Measurements from ENCODE around the gene SIRT1. TPM values are rescaled to one million over a fixed set of nuclear protein-coding genes. Genes with fewer than 3 reads are reported as not detected.

The SIRT1 gene
- total RNA-seq, 1 donor from 2014 or later = 11.8 TPM

- Mint-ChIP-seq H3K27me3 (ENCODE audit: low read depth, unreplicated experiment) (no peaks in the 10 kb centered on the region), H3K9me3 (ENCODE audit: unreplicated experiment) (no peaks in the 10 kb centered on the region), H3K4me1 (ENCODE audit: low read depth, unreplicated experiment) (peaks cover 4% of the 10 kb centered on the region), H3K4me3 (ENCODE audit: unreplicated experiment) (no peak overlapping the region), H3K27ac (ENCODE audit: unreplicated experiment) (no peak overlapping the region), H3K36me3 (ENCODE audit: low read depth, unreplicated experiment) (peaks cover 14% of the 10 kb centered on the region)
- no peak overlapping the region for H3K9ac ChIP-seq (ENCODE audit: low read length)
- FAIRE-seq (no peak), DNase-seq (ENCODE audit: low read depth) (no peak)
- H3K9me3 ChIP-seq (ENCODE audit: insufficient read depth, low read depth, low read length) = no peaks in the 10 kb centered on the region
- no peaks in the 10 kb centered on the region for H3K27me3 ChIP-seq (ENCODE audit: insufficient read depth, low read length)
- H3K27ac ChIP-seq (ENCODE audit: low read depth, low read length) = no peak overlapping the region
- H3K4me1 ChIP-seq (ENCODE audit: insufficient read depth, low read length) = no peaks in the 10 kb centered on the region
- H4K20me1 ChIP-seq (ENCODE audit: insufficient read depth, low read length) = no peaks in the 10 kb centered on the region
- peaks cover 35% of the 10 kb centered on the region for H3K36me3 ChIP-seq (ENCODE audit: insufficient read depth, low read length)
- peaks cover 2% of the 10 kb centered on the region for H3K79me2 ChIP-seq (ENCODE audit: insufficient read depth, low read length)
- no peak overlapping the region for H2AFZ ChIP-seq (ENCODE audit: low read depth, low read length)
- H3K4me2 ChIP-seq (ENCODE audit: low read length) = no peak overlapping the region
- H3K4me3 ChIP-seq (ENCODE audit: insufficient read depth, low read depth, low read length) = no peak overlapping the region
- TF ChIP-seq, protein P1, sequence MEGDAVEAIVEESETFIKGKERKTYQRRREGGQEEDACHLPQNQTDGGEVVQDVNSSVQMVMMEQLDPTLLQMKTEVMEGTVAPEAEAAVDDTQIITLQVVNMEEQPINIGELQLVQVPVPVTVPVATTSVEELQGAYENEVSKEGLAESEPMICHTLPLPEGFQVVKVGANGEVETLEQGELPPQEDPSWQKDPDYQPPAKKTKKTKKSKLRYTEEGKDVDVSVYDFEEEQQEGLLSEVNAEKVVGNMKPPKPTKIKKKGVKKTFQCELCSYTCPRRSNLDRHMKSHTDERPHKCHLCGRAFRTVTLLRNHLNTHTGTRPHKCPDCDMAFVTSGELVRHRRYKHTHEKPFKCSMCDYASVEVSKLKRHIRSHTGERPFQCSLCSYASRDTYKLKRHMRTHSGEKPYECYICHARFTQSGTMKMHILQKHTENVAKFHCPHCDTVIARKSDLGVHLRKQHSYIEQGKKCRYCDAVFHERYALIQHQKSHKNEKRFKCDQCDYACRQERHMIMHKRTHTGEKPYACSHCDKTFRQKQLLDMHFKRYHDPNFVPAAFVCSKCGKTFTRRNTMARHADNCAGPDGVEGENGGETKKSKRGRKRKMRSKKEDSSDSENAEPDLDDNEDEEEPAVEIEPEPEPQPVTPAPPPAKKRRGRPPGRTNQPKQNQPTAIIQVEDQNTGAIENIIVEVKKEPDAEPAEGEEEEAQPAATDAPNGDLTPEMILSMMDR (IDR thresholded peaks at IDR 0.05; ENCODE audit: insufficient read depth, low read depth, low read length) = no peak
- no peak for TF ChIP-seq EZH2 (IDR thresholded peaks at IDR 0.05; ENCODE audit: insufficient read depth, low read length)
Measured at GRCh38 chr10:67933199-67933598, 48.7 kb downstream of the SIRT1 start.

- H3K27ac Mint-ChIP-seq (ENCODE audit: unreplicated experiment) = no peak overlapping the region
- no peak for FAIRE-seq
- no peaks in the 10 kb centered on the region for H3K27me3 ChIP-seq (ENCODE audit: insufficient read depth, low read length)
- peaks cover 13% of the 10 kb centered on the region for H3K36me3 Mint-ChIP-seq (ENCODE audit: low read depth, unreplicated experiment)
- no peak overlapping the region for H3K4me3 ChIP-seq (ENCODE audit: insufficient read depth, low read depth, low read length)
- H3K27ac ChIP-seq (ENCODE audit: low read depth, low read length) = no peak overlapping the region
- H4K20me1 ChIP-seq (ENCODE audit: insufficient read depth, low read length) = no peaks in the 10 kb centered on the region
- no peaks in the 10 kb centered on the region for H3K4me1 ChIP-seq (ENCODE audit: insufficient read depth, low read length)
- H3K9me3 Mint-ChIP-seq (ENCODE audit: unreplicated experiment) = no peaks in the 10 kb centered on the region
- H3K4me1 Mint-ChIP-seq (ENCODE audit: low read depth, unreplicated experiment) = peaks cover 4% of the 10 kb centered on the region
- H3K4me2 ChIP-seq (ENCODE audit: low read length) = no peak overlapping the region
- H3K36me3 ChIP-seq (ENCODE audit: insufficient read depth, low read length) = peaks cover 38% of the 10 kb centered on the region
- H3K79me2 ChIP-seq (ENCODE audit: insufficient read depth, low read length) = no peaks in the 10 kb centered on the region
- DNase-seq (ENCODE audit: low read depth) = no peak
- TF ChIP-seq, protein P1 (IDR thresholded peaks at IDR 0.05; ENCODE audit: insufficient read depth, low read depth, low read length) = no peak
- no peak for TF ChIP-seq EZH2 (IDR thresholded peaks at IDR 0.05; ENCODE audit: insufficient read depth, low read length)
- no peak overlapping the region for H3K9ac ChIP-seq (ENCODE audit: low read length)
- H3K9me3 ChIP-seq (ENCODE audit: insufficient read depth, low read depth, low read length) = no peaks in the 10 kb centered on the region
- H3K27me3 Mint-ChIP-seq (ENCODE audit: low read depth, unreplicated experiment) = no peaks in the 10 kb centered on the region
- H2AFZ ChIP-seq (ENCODE audit: low read depth, low read length) = no peak overlapping the region
- no peak overlapping the region for H3K4me3 Mint-ChIP-seq (ENCODE audit: unreplicated experiment)
Measured at GRCh38 chr10:67934336-67934735, 49.9 kb downstream of the SIRT1 start.

- FAIRE-seq (no peak), DNase-seq (ENCODE audit: low read depth) (no peak)
- H3K27ac Mint-ChIP-seq (ENCODE audit: unreplicated experiment) = no peak overlapping the region
- H3K9me3 ChIP-seq (ENCODE audit: insufficient read depth, low read depth, low read length) = no peaks in the 10 kb centered on the region
- no peaks in the 10 kb centered on the region for H3K27me3 Mint-ChIP-seq (ENCODE audit: low read depth, unreplicated experiment)
- no peak overlapping the region for H3K4me2 ChIP-seq (ENCODE audit: low read length)
- no peak overlapping the region for H3K4me3 Mint-ChIP-seq (ENCODE audit: unreplicated experiment)
- H4K20me1 ChIP-seq (ENCODE audit: insufficient read depth, low read length) = no peaks in the 10 kb centered on the region
- peaks cover 4% of the 10 kb centered on the region for H3K4me1 Mint-ChIP-seq (ENCODE audit: low read depth, unreplicated experiment)
- no peak overlapping the region for H3K4me3 ChIP-seq (ENCODE audit: insufficient read depth, low read depth, low read length)
- no peaks in the 10 kb centered on the region for H3K9me3 Mint-ChIP-seq (ENCODE audit: unreplicated experiment)
- H3K27me3 ChIP-seq (ENCODE audit: insufficient read depth, low read length) = no peaks in the 10 kb centered on the region
- H3K36me3 Mint-ChIP-seq (ENCODE audit: low read depth, unreplicated experiment) = peaks cover 11% of the 10 kb centered on the region
- H3K9ac ChIP-seq (ENCODE audit: low read length) = no peak overlapping the region
- TF ChIP-seq, protein P1 (IDR thresholded peaks at IDR 0.05; ENCODE audit: insufficient read depth, low read depth, low read length) = no peak
- no peak for TF ChIP-seq EZH2 (IDR thresholded peaks at IDR 0.05; ENCODE audit: insufficient read depth, low read length)
- H3K4me1 ChIP-seq (ENCODE audit: insufficient read depth, low read length) = no peaks in the 10 kb centered on the region
- H3K36me3 ChIP-seq (ENCODE audit: insufficient read depth, low read length) = peaks cover 37% of the 10 kb centered on the region
- no peak overlapping the region for H2AFZ ChIP-seq (ENCODE audit: low read depth, low read length)
- no peak overlapping the region for H3K27ac ChIP-seq (ENCODE audit: low read depth, low read length)
- H3K79me2 ChIP-seq (ENCODE audit: insufficient read depth, low read length) = no peaks in the 10 kb centered on the region
Measured at GRCh38 chr10:67935223-67935622, 50.8 kb downstream of the SIRT1 start.

Data from astrocyte (in vitro differentiated cells and primary cell).